ENCODE data around the gene PGS1.
"Not testable (repeated sequence)": the region's sequence is repeated elsewhere in the genome, so short reads cannot be mapped to it uniquely, and the experiment has no call there.

PGS1 gene

DNA sequence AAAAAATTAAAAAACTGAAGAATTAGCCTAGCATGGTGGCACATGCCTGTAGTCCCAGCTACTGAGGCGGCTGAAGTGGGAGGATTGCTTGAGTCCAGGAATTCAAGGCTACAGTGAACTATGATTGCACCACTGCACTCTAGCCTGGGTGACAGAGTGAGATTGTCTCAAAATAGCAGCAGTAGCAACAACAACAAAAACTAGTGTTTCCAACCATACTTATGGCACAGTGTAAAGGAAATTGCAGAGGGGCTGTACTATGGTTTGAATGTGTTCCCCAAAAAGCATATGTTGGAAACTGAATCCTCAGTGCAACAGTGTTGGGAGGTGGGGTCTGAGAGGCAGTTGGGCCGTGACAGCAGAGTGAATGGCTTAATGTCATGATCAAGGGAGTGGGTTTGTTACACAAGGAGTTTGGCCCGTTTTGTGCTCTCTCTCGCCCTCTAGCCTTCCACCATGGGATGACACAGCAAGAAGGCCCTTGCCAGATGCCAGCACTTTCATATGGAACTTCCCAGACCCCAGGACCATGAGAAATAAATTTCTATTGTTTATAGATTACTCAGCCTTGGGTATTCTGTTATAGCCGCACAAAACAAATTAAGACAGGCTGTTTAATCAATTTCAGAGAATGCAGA, 70.0 kb downstream of the PGS1 start:
- DNase-seq (ENCODE audit: low read depth), result no peak

DNA sequence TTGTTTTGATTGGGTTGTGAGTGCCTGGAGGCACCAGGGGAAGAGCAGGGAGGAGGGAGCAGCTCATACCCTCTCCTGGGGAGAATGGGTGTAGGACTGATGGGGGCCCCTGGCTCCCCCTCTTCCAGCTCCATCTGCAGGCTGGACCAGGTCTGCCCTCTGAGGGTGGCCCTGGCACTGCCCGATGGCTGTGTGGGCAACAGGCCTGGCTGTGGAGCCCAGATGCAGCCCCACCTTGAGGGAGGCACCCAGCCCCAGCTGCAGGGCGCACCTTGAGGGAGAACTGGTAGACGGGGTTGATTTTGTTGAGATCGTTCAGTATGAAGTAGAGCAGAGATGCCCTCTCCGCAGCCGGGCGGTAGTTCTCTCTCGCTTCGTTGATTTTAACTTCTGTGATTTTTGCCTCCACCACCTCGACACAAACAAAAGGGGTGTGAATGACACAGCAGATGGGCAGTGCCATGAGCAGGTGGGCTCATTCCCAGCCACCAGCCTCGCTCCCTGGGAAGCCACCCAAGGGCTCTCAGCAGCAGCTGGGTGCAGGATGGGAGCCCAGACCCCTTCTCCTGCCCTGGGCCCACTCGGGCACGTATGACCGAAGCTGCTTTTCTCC, 71.6 kb downstream of the PGS1 start:
- DNase-seq (ENCODE audit: low read depth), result no peak

DNA sequence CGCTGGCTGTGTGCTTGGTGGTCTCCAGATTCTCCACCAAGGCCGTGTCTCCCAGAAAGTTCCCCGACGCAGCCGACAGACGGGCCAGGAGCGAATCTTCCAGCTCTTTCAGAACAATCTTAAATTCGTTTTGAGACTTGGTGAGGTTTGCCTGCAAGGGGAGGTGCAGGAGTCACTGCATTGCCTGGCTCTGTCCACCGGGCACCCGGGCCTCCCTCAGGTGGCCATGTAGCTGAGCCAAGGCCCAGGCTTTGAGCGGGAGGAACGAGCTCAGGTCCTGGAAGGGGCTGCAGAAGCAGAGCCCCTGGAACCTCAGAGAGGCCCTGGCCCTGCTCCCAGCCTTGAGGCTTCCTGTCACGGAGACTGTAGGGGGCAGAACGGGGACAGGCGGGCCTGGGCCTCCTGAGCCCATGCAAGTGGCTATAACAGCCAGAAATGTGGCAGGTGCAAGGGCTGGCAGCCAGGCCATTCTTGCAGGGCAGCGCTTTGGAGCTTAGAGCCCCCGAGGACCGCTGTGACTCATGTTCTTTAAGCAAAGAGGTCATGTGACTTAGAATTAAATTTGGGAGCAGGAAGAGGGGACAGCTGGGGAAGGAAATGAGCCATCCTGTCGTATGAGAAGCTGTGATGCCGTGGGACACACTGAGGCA, 72.4 kb downstream of the PGS1 start:
- no peak for DNase-seq (ENCODE audit: low read depth)

DNA sequence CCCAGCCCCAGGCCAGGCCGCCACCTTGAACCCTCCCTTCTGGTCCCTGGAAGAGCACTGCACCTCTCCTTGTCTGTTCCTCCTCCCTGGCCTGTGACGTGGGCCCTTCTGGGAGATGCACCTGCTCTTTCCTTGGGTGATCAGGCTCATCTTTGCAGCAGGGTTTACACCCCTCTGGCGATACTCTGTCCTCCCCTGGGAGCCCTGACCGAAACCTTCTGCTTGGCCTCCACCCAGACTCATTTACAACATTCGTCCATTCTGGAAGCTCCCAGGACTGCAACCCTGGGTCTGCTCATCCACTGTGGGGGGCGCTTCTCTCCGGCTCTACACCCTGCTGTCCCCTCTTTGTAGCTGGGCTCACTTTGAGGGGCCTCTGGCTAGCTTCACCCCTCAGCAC, 73.3 kb downstream of the PGS1 start:
- no peak for DNase-seq (ENCODE audit: low read depth)

DNA sequence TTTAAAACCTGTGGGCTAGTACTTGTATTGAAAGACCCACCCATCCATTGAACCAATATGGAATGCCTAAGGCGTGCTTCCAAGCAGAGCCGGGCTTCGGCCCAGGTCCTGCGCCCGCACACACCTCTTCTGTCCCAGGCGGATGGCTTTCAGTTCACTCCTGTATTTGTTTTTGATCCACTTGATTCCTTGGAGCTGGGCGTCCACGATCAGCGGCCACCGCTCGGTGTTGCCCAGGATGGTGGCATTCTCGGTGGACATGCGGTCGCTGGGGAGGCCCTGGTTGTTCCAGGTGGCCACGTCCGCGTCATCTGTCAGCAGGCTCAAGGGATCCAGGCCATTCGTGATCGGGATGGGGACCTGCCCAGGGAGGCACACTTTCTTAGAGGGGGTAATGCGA, 75.9 kb downstream of the PGS1 start:
- DNase-seq (ENCODE audit: low read depth), result no peak

DNA sequence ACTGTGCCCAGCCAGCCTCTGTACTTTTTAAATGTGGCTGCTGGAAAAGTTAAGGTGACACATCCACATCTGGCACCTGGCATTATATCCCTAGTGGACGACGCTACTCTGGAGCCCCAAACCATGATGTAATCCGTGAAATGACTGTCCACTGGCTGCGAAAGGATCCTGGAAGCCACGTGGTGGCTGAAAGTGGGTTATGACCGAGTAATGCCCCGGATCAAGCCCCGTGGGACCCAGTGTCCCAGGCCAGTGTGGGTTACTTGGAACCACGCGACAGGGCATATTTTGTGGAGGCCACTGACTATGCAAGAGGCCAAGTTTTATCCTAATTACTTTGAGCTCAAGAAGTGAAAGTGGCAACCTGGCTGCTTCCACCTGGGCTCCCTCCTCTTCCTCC, 79.6 kb downstream of the PGS1 start:
- DNase-seq (ENCODE audit: low read depth), result no peak

DNA sequence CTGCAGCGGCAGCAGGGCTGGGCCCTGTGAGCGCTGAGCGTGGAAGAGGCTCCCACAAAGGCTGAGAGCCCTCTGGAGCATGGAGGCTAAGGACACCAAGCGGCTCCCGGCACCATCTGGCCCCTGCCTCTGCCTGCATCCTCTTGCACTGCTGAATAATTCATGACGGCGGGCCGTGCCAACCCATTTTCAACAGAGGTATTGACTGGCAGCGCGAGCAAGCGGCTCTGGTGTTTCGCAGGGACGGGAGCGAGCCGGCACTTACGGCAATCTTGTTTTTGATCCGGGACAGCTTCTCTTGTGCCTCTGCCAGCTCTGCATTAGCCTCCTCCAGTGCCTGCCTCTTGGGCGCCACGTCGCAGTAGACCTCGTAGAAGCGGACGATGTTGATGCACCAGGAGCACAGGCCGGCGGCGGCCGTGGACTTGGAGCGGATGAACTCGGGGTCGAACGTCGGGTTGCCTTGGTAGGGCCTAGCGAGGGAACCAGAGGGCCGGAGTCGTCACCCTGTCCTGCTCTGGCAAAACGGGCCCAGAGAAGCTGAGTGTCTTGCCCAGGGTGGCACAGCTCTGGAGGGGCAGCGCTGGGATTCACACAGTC, 80.4 kb downstream of the PGS1 start:
- DNase-seq (ENCODE audit: low read depth), result no peak

DNA sequence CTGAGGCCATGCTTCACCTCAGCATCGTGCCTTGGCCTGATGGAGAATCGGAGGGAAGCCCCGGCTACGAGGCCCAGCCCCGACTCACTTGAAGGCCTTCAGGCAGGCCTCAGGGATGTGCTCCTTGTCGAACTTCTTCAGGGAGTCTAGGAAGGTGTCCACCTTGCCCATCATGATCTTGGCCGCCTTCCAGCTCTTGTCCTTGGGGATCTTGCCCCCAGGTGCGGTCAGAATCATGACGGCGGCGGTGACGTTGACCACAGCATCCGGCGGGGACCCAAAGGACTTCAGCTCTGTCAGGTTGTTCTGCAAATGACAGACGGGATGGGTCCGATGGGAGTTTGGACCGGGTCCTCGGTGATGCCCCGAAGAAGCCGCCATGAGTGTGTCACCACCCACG, 81.2 kb downstream of the PGS1 start:
- no peak for DNase-seq (ENCODE audit: low read depth)

DNA sequence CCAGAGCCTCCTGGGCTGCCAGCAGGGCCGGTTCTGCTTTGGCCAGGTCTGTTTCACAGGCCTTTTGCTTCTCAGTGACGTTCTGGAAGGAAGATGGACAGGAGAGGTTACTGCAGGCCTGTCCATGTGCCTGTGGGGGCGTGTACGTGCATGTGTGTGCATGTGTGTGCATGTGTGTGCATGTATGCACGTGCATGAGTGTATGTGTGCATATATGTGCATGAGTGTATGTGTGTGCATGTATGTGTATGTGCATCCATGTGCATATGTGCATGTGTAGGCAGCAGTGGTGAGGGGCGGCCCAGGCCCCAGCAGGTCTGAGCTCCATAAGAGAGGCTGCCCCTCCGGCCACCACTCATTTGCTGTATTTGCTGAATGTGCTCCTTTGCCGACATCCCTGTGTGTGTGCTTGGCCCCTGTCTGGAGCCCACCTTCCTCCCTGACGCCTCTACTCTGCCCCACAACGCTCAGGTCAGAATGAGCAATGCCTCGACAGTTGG, 81.8 kb downstream of the PGS1 start:
- DNase-seq (ENCODE audit: low read depth), result no peak

DNA sequence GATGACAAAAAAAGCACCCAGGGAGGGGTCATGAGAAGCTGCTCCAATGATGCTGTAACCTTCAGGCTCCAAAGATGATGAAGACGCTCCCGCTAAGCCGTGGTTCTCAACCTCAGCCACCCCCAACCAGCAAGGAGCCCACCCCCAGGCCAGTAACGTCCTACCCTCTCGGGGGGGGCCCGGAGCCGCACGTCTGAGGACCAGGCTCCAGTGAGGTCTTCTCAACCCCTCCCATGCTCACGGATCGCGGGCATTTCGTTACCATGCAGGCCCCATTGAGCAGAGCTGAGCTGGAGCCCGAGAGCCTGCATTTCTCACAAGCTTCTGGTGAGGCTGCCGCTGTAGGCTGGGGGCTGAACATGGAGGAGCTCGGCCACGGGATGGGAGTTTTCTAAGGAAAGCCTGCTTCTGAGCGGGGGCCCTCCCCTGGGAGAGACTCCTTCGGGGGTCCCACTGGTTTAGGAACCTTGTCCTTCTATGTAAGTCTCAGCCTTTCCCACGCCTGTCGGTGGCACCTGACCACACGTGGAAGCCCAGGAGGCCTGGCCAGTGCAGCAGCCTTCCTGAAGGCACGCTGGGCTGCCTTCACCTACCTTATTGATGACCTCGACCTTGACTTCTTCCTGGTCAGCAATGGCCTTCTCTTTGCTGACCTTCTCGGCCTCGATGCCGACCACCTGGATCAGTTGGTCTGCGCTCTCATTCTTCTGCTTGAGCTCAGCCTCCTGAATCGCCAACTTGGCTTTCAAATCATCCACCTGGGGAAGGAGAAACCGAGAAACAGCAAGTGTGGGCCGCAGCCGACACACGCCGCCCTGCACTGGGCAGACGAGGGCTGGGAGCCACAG, 82.7 kb downstream of the PGS1 start:
- DNase-seq (ENCODE audit: low read depth), result no peak

DNA sequence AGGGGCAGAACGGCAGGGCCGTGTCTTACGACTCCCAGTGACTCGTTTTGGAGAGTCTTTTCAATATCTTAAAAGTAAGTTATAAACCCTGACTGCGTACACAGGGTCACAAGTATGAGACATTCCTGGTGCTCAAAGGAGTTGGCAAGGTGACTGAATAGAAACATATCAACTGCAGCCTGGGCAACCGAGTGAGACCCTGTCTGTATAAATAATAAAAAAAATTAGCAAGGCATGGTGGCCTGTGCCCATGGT, 83.3 kb downstream of the PGS1 start:
- DNase-seq (ENCODE audit: low read depth), result no peak

DNA sequence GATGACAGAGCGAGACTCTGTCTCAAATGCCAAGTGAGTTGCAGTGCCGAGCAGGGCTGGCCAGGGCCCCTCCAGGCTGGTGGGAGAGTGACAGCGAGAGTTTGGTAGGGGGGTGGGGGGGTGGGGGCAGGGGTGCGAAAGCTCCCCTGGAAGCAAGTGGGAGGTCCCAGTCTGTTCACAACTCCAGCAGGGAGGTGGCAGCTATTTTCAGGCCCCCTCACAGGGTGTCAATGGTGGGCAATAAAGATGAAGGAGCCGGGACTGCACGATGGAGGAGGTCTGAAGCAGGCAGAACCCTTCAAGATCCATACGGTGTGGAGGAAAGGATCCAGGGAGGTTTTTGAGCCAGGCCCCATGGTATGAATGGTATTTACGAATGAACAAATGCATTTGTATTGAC, 83.7 kb downstream of the PGS1 start:
- DNase-seq (ENCODE audit: low read depth), result no peak

DNA sequence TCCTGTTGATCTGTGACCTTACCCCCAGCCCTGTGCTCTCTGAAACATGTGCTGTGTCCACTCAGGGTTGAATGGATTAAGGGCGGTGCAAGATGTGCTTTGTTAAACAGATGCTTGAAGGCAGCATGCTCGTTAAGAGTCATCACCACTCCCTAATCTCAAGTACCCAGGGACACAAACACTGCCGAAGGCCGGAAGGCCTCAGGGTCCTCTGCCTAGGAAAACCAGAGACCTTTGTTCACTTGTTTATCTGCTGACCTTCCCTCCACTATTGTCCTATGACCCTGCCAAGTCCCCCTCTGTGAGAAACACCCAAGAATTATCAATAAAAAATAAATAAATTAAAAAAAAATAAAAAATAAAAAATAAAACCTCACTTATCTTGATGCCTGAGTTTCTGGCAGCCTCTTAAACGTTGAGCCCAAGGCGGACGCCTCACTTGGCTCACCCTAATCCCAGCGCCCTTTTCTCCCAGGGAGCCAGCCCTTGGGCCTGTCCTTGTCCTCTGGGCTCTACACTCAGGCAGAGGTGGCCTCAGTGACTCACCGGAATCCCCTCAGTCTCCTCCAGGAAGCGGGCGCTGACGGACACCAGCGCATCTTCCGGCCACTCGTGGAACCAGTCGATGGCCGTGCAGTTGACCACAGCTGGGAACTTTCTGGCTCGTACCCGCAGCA, 87.8 kb downstream of the PGS1 start:
- not testable (repeated sequence) for DNase-seq (ENCODE audit: low read depth)

DNA sequence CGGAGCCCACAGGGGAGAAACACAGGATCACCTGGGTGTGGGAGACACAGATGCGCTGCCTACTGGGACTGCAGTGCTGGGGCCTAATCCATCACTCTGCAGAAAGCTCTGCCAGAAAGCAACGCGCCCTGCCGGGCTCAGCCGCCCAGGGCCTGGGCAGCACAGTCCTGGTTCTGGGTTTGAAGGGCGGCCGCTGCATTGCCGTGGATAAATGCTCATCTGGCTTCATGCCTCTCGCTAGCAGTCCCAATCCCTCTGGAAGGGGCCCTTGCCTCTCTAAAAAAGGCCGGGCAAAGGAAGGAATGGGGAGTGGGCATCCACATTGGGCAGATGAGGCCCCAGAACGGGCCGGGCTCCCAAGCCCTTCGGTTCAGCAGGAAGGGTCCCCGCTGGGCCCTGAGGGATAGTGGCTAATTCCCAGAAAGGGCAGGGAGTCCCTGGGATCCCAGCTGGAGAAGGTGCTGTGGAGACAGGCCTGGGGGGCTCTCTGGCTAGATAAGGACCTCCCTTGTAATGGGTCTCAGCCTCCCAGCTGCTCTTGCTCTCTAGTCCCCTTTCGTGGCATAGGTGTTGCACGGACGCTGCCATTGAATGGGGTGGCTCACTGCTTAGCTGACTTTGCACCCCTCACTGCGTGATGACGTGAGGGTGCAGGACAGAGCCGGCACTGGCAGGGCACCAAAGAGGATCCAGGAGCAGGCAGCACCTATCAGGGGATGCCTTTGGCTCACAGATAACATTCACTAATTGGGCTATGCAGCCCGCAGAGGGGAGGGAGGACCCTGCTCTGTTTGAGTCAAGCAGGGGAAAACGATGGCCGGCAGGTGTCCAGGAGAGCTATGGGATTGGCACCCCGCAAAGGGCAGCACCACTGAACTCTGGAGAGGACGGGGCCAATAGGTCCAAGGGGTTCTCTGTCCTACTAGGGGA, 88.6 kb downstream of the PGS1 start:
- DNase-seq (ENCODE audit: low read depth), result no peak

DNA sequence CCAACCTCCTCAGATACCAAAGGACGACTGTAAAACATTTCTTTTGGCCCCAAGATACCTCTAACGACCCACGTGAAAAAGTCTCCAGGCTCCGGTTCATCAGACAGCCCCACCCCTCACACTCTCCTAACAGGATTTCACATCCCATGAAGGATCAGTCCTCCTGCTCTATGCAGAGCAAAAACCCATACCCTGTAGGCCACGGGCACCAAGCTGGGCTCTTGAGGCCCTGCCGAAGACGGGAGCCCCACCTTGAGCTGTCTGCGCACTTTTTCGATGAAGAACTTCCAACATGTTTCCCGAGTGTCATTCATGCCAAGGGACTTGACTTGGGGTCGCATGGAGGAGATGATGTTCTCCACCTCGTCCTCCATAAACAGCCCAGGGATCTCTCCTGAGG, 89.9 kb downstream of the PGS1 start:
- DNase-seq (ENCODE audit: low read depth), result no peak

DNA sequence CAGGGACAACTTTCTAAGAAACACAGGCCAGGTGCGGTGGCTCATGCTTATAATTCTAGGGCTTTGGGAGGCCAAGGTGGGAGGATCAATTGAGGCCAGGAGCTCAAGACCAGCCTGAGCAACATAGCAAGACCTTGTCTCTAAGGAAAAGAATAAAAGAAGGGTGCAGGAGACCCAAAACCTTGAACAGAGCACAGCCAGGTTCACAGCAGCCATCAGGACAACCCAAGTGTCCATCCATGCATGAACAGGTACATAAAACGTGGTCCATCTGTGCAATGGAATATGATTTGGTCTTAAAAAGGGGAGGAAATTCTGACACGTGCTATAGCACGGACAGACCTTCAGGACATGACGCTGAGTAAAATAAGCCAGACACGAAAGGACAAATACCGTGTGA, 91.0 kb downstream of the PGS1 start:
- no peak for DNase-seq (ENCODE audit: low read depth)

DNA sequence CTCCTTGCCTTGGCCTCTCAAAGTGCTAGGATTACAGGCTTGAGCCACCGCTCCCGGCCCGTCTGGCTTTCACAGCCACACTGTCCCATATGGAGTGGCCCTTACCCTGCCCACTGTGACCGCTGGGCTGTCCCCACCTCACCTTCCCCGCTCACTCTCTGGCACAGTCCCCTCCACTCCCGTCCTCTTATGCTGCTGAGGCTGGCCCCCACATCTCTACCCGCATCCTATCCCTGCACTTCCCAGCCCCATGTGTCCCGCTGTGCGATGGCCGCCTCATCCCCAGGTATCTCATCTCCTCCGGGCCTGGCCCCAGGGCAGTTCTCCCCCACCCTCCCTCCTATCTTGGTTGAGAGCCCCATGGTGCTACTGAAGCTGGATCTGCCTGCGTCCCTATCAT, 93.2 kb downstream of the PGS1 start:
- no peak for DNase-seq (ENCODE audit: low read depth)

DNA sequence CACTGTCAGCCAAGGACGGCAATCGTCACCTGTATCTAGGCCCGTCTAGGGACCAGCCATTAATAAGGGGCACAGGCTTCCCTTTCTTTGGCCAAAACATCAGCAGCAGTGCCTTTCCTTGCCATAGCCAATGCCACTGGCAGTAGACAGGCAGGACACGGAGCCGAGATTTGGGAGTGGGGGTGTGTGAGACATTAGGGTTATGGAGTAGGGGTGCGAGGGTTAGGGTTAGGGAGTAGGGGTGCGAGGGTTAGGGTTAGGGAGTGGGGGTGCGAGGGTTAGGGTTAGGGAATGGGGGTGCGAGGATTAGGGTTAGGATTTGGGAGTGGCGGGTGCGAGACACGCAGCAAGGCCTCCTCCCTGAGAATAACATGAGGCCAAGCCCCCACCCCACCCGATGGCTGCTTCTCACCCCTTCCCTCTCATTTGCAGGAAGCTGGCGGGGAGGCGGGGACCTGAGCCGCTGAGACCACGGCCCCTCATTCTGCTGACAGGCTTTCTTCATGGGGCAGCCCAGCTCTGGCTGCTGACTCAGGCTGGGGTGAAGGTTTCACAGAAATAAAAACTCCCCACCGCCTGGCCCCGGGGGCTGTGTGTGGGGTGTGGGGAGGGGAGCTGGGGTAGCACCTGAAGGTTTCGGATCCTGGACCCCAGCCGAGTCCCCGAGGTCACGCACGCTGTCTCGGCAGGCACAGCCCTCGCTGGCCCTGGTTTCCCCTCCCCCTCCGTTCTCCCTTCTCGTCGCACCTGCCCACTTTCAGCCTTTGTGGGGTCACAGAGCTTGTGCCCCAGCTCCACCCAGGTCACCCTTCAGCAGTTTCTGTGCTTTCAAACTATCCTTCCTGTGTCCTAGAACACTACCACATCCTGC, 93.8 kb downstream of the PGS1 start:
- DNase-seq (ENCODE audit: low read depth), result no peak

DNA sequence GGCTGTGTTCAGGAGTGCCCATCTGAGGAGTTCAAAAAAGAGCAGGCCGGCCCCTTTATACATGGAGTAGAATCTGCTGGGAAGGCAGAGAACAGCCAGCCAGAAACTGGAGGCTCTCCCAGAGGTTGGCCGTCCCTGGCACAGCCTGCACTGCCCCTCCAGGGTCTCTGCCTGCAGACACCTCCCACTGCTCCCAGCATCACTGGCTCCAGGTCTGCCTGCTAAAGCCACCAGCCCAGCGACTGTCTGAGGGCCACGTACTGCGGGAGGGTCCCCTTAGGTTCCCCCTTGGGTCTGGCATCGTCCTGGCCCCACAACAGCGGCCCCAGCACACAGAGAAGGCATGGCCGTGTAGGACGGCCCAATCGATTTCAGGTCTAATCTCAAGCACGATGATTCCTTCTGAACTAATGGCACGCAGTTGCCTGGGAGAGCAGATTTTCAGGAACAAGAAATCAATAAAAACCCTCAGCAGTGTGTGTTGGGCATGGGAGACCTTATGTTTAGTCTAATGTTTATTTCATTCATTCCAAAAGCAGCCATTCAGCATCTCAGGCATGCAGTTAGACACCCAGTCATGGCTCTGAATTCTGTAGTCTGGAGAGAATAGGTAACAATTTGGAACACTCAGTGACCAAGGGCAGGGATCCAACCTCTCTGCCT, 95.6 kb downstream of the PGS1 start:
- no peak for DNase-seq (ENCODE audit: low read depth)
